HG03439 (cell line): ENCODE results near the gene TCEA3.

Experiments used
- ATAC-seq: cut with Tn5 transposase; IDR thresholded peaks from one replicate; pipeline ENCODE4 v1.9.1; 2021; ENCODE audit warnings: mild to moderate bottlenecking, moderate library complexity; ENCODE audit not compliant: unreplicated experiment

TCEA3 gene

GRCh38 chr1:23341931-23342692, 82.4 kb downstream of the TCEA3 start:
- no peak for ATAC-seq

- no peak for ATAC-seq
Measured at GRCh38 chr1:23339632-23340031, 84.9 kb downstream of the TCEA3 start.

GRCh38 chr1:23337869-23338268, 86.7 kb downstream of the TCEA3 start:
- no peak for ATAC-seq

GRCh38 chr1:23331713-23332112, 92.8 kb downstream of the TCEA3 start:
- no peak for ATAC-seq
